Testis (tissue), 2 donors: ENCODE results near the gene LPAR5.

ENCODE experiments used
- CTCF ChIP-seq, 3 experiments: fragments of 450-650 bp in 2 of 3; fragments of 200-600 bp in 1 of 3; sonication (generic) in 1 of 3; IDR thresholded peaks; one replicate each; pipeline ENCODE4 v1.5.1; 2016 to 2019; ENCODE audit warnings: antibody characterized with exemption in 3 of 3, mild to moderate bottlenecking in 2 of 3, moderate library complexity in 1 of 3
- POLR2A ChIP-seq: fragments of 450-650 bp; IDR thresholded peaks from one replicate; pipeline ENCODE4 v1.6.1; 2017; ENCODE audit warnings: antibody characterized with exemption, mild to moderate bottlenecking, moderate library complexity

- no peak for TF ChIP-seq CTCF (IDR thresholded peaks at IDR 0.05)
- TF ChIP-seq POLR2A, result no peak
These were observed 17.6 kb upstream of the LPAR5 start for GRCh38 chr12:6653342-6653741.
